ENCODE data around the gene CCDC154.

DNA sequence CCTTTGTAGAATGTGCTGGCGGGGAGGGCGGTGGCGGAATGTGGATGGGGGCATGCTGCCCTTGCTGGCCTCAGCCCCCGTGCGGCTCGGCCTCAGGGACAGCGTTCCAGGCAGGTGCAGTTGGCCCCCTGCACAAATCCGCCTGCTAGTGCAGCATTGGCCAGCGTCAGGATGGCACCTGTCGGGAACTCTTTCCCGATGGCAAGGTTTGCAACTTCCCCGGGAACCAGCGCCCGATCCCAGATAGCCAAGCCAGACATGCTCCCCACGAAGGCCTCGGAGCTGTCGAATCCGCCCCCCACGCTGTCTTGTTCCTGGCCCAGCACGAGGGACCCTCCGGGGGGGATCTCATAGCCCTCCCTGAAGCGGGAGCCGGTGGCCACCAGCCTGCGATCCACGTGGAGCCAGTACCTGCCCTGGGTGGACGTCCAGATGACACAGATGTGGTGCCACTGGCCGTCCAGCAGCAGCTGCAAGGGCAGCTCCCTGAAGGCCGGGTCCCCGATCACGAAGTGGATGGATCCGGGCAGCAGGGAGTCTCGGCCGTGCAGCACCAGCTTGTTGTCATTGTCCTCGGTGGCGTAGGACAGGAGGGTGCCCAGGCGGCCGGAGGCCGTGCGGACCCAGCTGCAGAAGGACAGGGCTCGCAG, 41.6 kb upstream of the CCDC154 start:
- TF ChIP-seq, protein P1, sequence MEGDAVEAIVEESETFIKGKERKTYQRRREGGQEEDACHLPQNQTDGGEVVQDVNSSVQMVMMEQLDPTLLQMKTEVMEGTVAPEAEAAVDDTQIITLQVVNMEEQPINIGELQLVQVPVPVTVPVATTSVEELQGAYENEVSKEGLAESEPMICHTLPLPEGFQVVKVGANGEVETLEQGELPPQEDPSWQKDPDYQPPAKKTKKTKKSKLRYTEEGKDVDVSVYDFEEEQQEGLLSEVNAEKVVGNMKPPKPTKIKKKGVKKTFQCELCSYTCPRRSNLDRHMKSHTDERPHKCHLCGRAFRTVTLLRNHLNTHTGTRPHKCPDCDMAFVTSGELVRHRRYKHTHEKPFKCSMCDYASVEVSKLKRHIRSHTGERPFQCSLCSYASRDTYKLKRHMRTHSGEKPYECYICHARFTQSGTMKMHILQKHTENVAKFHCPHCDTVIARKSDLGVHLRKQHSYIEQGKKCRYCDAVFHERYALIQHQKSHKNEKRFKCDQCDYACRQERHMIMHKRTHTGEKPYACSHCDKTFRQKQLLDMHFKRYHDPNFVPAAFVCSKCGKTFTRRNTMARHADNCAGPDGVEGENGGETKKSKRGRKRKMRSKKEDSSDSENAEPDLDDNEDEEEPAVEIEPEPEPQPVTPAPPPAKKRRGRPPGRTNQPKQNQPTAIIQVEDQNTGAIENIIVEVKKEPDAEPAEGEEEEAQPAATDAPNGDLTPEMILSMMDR (IDR thresholded peaks at IDR 0.05), result no peak
- no peak for TF ChIP-seq POLR2A (IDR thresholded peaks at IDR 0.05)

All from right lobe of liver (tissue), 4 donors.